ENCODE measurements around the gene PMEPA1.

The PMEPA1 gene

GRCh38 chr20:57735831-57736737 is 26.3 kb upstream of the PMEPA1 start:
- peak; percentile 16 for DNase-seq

- no peak for DNase-seq
Observed at GRCh38 chr20:57734754-57735153, 24.9 kb upstream of the PMEPA1 start.

GRCh38 chr20:57732226-57732625 is 22.4 kb upstream of the PMEPA1 start:
- no peak for DNase-seq

- DNase-seq = no peak
Observed at GRCh38 chr20:57728762-57729161, 18.9 kb upstream of the PMEPA1 start.

DNA sequence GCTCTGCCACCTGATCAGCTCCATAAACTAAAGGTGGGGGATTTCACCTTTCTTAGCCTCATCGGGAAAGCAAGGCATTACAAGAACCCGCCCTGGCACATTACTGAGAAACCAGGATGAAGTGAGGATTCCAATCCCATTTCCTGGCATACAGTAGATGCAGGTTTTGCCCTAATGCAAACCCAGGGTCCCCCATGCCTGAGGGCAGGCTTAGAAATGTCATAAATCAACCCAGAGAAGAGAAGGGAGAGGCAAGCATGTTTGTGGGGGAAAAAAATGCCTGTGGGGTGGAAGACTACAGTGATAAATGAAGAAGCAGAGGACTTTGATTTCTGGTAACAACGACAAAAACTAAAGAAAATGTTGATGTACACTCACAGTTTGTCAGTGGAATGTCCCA is 18.0 kb upstream of the PMEPA1 start:
- DNase-seq = no peak

GRCh38 chr20:57725636-57726035 is 15.8 kb upstream of the PMEPA1 start:
- DNase-seq = no peak

DNA sequence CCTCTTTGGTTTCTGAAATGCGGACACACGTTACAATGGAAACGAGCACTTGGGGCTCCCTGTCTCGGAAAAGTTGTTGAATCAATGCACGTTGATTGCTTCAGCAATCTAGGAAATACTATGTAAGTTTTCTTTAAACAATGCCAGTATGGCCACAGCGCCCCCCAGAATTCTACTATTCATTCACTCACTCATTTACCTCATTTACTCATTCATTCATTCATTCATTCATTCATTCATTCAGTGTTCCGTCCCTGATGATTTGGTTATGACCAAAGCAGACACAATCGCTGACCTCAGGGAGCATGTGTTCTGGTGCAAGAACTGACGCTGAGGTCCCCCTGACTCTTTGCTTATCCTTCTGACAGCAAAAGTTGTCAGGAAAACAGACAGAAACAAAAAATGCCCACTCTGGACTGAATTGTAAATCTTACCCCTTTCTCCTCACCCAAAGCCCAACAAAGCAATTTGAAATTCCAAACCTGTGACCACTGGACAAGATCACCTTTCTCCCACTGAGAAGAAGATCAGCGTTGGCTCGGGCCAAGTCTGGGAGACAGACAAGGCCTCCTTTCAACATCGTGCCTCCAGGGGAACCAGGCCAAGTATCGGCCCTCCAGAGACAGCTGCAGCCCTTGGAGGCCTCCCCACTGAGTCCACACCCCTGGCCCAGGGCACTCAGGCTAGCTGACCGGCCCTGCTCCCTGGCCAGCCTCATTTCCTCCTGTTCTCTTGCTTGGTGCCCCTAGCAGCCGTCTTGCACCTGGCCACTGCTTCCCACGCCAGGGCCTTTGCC is 15.0 kb upstream of the PMEPA1 start:
- no peak for DNase-seq

- no peak for DNase-seq
Observed at GRCh38 chr20:57723816-57724215, 14.0 kb upstream of the PMEPA1 start.

GRCh38 chr20:57719951-57720350 is 10.1 kb upstream of the PMEPA1 start:
- no peak for DNase-seq

- peak; percentile 94 for DNase-seq
Observed at GRCh38 chr20:57718490-57719009, 8.7 kb upstream of the PMEPA1 start.

GRCh38 chr20:57717797-57718196 is 8.0 kb upstream of the PMEPA1 start:
- DNase-seq = no peak

GRCh38 chr20:57716901-57717300 is 7.1 kb upstream of the PMEPA1 start:
- DNase-seq = no peak

- no peak for DNase-seq
Observed at GRCh38 chr20:57716202-57716601, 6.4 kb upstream of the PMEPA1 start.

DNA sequence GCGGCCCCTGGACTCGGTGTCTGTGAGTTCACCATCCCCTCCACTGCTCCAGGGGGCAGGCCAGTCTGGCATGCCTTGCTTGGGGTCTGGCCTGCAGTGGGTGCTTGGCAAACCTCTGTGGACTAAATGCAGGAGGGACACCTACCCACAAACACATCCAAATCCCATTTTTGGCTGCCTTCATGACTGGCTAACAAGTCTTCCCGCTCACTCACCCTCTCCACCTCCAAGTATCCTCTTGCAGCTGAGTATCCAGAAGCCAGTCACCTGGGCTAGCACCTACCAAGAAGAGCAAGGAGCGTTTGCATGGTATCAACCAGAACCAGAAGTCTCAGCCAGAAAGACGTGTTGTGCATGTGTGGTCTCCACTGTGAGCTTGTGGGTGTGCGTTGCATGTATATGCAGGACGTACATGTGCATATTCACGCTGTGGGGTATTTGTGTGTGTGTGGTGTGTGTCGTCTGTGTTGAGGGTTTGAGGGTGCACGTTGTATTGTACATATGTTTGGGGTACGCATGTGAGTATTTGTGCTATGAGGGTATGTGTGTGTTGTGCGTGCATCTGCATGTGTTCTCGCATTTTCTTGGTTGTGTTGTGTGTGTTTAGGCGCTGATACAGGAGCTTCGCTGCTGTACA is 5.6 kb upstream of the PMEPA1 start:
- no peak for DNase-seq

- no peak for DNase-seq
Observed at GRCh38 chr20:57714409-57715267, 4.8 kb upstream of the PMEPA1 start.

GRCh38 chr20:57713951-57714350 is 4.1 kb upstream of the PMEPA1 start:
- no peak for DNase-seq

DNA sequence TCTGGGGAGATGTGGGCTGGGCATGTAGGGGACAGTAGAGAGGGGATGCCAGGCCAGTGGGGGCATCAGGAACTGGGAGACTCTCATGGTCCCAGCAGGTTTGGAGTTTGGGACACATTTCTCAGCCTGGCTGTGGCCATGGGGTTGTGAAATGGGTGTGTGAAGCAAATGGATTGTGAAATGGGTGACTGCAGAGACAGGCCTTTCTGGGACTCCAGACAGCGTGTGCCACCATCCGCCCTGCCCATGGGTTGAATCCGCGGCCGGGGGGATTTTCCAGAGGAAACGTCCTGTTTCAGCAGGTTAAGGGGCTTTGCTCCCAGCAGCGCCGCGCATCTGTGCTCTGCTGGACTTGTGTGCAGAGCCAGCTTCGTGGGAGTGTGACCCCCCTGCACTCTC is 3.7 kb upstream of the PMEPA1 start:
- DNase-seq = no peak

DNA sequence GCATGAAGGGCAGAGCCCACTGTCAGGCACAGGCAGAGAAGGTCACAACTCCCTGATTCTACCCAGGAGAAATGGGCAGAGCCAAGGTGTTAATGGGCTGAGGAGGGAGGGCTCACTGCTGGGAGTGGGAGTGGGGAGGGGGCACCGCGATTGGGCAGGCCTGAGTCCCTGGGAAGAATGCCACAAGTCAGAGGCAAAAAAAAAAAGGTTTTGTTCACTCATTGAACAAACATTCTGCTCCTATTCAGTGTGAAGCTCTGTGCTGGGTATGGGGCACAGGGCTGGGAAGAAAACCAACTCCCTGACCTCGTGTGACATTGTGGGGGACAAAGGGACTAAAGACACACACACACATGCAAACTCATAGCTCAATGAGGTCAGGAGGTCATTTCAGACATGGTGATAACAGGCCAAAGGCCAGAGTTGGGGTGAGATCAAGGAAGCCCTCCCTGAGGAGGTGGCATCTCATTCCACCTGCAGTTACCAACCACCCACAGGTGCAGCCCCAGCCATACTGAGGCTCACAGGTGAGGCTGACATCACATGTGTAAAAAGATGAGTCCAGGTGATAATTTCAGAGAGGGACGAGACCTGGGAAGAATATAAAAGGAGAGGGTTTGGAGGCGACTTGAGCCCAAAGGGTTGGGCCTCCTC is 3.2 kb upstream of the PMEPA1 start:
- no peak for DNase-seq

DNA sequence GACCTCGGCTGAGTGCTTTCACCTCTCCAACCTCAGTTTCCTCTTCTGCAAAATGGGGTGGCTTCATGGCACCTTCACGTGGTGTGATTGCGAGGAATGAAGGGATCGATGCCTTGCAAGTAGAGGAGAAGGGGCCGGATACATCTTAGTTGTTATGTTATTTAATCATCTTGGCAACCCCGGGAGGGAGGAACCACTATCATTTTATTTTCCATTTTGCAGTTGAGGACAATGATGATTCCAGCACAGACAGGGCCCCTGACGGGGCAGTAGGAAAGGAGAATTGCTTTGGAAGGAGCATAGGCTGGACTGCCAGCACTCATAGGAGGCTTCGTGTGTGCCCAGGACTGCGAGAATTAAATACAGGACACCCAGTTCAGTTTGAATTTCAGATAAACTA is 2.5 kb upstream of the PMEPA1 start:
- no peak for DNase-seq

DNA sequence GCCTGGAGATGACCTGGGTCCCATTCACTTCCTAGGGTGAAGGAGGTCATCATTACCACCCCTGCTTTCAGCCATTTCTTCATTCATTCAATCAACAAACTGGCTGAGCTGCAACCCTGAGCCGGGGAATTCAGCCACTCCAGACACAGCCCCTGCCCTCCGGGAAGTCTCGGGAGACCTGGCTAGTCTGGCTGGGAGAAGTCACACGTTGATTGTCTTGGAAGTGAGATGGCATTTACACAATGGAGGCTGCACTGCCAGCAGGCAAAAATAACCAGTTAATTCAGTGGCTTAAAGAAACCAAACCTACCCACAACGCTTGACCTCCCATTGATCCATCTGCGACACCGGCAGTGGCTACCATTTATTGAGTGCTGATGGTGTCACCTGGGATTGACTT is 2.0 kb upstream of the PMEPA1 start:
- no peak for DNase-seq

DNA sequence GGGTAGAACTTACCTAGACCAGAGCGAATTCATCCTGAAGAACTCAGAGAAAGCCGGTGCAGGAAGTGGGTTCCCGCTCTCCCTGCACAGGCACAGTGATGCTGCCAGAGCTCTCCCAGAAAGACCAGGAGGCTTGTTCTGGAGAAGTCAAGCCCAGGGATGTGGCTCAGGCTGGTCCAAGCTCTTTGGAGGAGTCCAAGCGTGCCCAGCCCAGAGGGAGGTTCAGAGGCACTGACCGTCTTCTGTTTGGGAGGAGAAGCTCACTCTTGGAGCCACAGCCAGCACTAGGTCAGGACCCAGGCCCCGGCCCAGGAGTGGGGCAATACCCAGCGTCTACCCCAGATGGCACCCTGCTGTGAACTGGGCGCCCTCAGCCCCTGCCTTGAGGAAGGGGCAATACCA is 1.5 kb upstream of the PMEPA1 start:
- no peak for DNase-seq

DNA sequence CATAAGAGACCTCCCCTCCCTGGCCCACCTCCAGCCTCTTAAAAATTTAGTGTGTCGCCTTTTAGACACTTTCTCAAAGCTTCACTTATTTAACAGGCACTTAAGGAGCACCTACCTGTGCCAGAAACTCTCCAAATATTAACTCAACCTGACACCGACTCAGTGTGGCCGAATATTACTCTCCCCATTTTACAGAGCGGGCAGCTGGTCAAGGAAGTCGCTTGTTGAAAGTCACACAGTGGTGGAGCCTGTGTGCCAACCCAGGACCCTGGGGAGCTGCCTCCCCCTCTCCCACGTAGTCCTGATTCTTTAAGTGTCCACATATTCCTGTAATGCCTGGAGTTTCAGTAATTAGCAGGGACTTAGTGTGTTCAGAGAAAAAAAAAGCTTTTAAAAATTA is 1.0 kb upstream of the PMEPA1 start:
- DNase-seq = no peak
